AG04449 (cell line): ENCODE results near the gene ZNF385B.
"Not testable (repeated sequence)": the region's sequence is repeated elsewhere in the genome, so short reads cannot be mapped to it uniquely, and the experiment has no call there.

Source experiments
- CTCF ChIA-PET: fragments of 350-600 bp; formaldehyde crosslinking; extraction: SDS; loops from one replicate; lab custom pipeline; 2021; ENCODE audit warnings: antibody characterized with exemption; lab: Yijun Ruan, JAX
- POLR2A ChIA-PET: fragments of 400-600, 350-600 bp; formaldehyde crosslinking; extraction: SDS; loops from one replicate; lab custom pipeline; 2020; ENCODE audit warnings: antibody characterized with exemption, inconsistent platforms; lab: Yijun Ruan, JAX
- DNase-seq: peaks from one replicate; pipeline ENCODE4 v3.0.0-alpha.2; 2010; ENCODE audit warnings: low read depth, low spot score
- H3K4me3 ChIP-seq: 2 replicates; pipeline ENCODE4 v1.5.1; 2011; ENCODE audit warnings: low read depth, mild to moderate bottlenecking, control low read depth, low read length
- CTCF ChIP-seq: IDR thresholded peaks from one replicate; pipeline ENCODE4 v1.5.1; 2011; ENCODE audit warnings: mild to moderate bottlenecking, moderate library complexity, low read length, control low read depth, inconsistent platforms; ENCODE audit not compliant: insufficient read depth; ENCODE audit errors: missing control alignments

ZNF385B gene

GRCh38 chr2:179893616-179894015 is 32.2 kb upstream of the ZNF385B start:
- POLR2A ChIA-PET = no interaction called here
- DNase-seq = no peak
- H3K4me3 ChIP-seq = no peak overlapping the region
- CTCF ChIA-PET = interaction anchor here (0.6 kb wide), 1 partner anchor 446 kb away, joined by 3 read pairs; no protein-coding TSS in a partner anchor
- TF ChIP-seq CTCF = no peak

- TF ChIP-seq CTCF = no peak
- ChIA-PET POLR2A (no interaction called here), CTCF (interaction anchor here (1.2 kb wide), 1 partner anchor 41 kb away, joined by 3 read pairs; no protein-coding TSS in a partner anchor)
- H3K4me3 ChIP-seq = no peak overlapping the region
- no peak for DNase-seq
Observed at GRCh38 chr2:179891237-179891636, 29.8 kb upstream of the ZNF385B start.

- DNase-seq = no peak
- TF ChIP-seq CTCF = no peak
- H3K4me3 ChIP-seq = no peak overlapping the region
- CTCF ChIA-PET = interaction anchor here (1.2 kb wide), 1 partner anchor 41 kb away, joined by 3 read pairs; no protein-coding TSS in a partner anchor
- POLR2A ChIA-PET = no interaction called here
Observed at GRCh38 chr2:179890666-179891065, 29.3 kb upstream of the ZNF385B start.

- POLR2A ChIA-PET, DNase-seq, CTCF ChIA-PET, H3K4me3 ChIP-seq: not testable (repeated sequence)
Observed at GRCh38 chr2:179888642-179889041, 27.2 kb upstream of the ZNF385B start.

GRCh38 chr2:179884193-179884592 is 22.8 kb upstream of the ZNF385B start:
- CTCF ChIA-PET = no interaction called here

GRCh38 chr2:179882851-179883806 is 21.7 kb upstream of the ZNF385B start:
- CTCF ChIA-PET = no interaction called here
- no peak overlapping the region for H3K4me3 ChIP-seq
- POLR2A ChIA-PET = no interaction called here
- DNase-seq = no peak
- no peak for TF ChIP-seq CTCF

More at GRCh38 chr2:179884193-179884592, 22.8 kb upstream of the ZNF385B start:
- POLR2A ChIA-PET = no interaction called here
- TF ChIP-seq CTCF = no peak
- no peak overlapping the region for H3K4me3 ChIP-seq
- DNase-seq = no peak
